OCI-LY7 (cell line): ENCODE data around the gene SLC6A16.

Experiments
- EZH2phosphoT487 ChIP-seq: fragments of 200-600 bp; sonication (generic); IDR thresholded peaks from 2 replicates; pipeline ENCODE4 v1.6.1; 2018; ENCODE audit warnings: low read depth, borderline replicate concordance, mild to moderate bottlenecking, mixed run types, antibody characterized with exemption, low read length, moderate library complexity, mixed read lengths
- TF ChIP-seq, protein P1 (sequence below): fragments of 200-600 bp; sonication (generic); conservative IDR thresholded peaks from 2 replicates; pipeline ENCODE4 v1.5.1; 2014; ENCODE audit warnings: mild to moderate bottlenecking, antibody characterized with exemption, low read length, moderate library complexity, mixed read lengths

DNA sequence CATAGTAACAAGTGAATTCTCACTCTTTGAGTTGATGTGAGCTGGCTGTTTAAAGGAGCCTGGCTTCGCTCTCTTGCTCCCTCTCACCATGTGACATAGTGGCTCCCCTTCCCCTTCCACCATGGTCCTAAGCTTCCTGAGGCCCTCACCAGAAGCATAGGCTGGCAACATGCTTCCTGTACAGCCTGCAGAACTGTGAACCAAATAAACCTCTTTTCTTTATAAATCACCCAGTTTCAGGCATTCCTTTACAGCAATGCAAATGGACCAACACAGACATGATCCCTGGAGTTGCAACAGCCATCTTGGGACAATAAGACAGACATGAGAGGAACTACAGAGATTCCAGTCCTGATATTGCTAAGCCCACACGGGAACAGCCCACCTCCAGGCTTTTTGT is 24.6 kb upstream of the SLC6A16 start:
- TF ChIP-seq, protein P1, sequence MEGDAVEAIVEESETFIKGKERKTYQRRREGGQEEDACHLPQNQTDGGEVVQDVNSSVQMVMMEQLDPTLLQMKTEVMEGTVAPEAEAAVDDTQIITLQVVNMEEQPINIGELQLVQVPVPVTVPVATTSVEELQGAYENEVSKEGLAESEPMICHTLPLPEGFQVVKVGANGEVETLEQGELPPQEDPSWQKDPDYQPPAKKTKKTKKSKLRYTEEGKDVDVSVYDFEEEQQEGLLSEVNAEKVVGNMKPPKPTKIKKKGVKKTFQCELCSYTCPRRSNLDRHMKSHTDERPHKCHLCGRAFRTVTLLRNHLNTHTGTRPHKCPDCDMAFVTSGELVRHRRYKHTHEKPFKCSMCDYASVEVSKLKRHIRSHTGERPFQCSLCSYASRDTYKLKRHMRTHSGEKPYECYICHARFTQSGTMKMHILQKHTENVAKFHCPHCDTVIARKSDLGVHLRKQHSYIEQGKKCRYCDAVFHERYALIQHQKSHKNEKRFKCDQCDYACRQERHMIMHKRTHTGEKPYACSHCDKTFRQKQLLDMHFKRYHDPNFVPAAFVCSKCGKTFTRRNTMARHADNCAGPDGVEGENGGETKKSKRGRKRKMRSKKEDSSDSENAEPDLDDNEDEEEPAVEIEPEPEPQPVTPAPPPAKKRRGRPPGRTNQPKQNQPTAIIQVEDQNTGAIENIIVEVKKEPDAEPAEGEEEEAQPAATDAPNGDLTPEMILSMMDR, result no peak
- no peak for TF ChIP-seq EZH2phosphoT487
